ENCODE results near the gene SERGEF. TPM values are rescaled to one million over a fixed set of nuclear protein-coding genes. Genes with fewer than 3 reads are reported as not detected.

SERGEF gene
- total RNA-seq, 4 donors from 2014 or later, result 32.0 to 50.2 (median 37.6) TPM

- Histone ChIP-seq H3K4me1 (no peaks in the 10 kb centered on the region), H3K9me3 (no peaks in the 10 kb centered on the region), H3K36me3 (peaks cover 0 to 13% (median 1%) of the 10 kb centered on the region in 4 donors), H3K27me3 (no peaks in the 10 kb centered on the region), H3K27ac (replicated peaks in 1 of 4) (no peak overlapping the region), H3K4me3 (no peak overlapping the region)
- TF ChIP-seq POLR2A (IDR thresholded peaks at IDR 0.05; ENCODE audit: low read depth), result no peak
- no peak for TF ChIP-seq EP300 (IDR thresholded peaks at IDR 0.05)
- TF ChIP-seq POLR2AphosphoS5 (IDR thresholded peaks at IDR 0.05), result no peak
- TF ChIP-seq CTCF (IDR thresholded peaks at IDR 0.05), result no peak
- no peak for DNase-seq (ENCODE audit: extremely low spot score)
- WGBS, result 79% methylated on average over 4 of the region's 4 CpGs
- intact Hi-C loops (cut with DNase I), result no loop called here
Observed at GRCh38 chr11:17782603-17783337, 230.1 kb downstream of the SERGEF start.

DNA sequence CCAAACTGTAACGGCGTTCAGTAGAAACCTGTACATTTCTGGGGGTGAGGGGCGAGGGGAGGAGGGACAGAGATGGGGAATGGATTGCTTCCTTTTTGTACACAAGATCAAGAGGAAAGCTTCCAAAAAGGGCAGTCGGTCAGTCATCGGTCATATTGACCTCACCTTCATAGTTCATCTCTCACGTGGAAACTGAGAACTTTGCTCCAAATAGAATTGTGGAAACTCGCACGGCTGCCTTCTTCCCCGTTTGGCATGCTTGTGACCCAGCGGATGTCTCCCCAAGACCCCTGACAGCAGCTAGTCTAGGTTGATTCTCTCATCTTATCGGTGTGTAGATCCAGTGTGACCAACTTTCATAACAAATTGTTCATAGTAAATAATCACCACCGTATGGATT lies 230.7 kb downstream of the SERGEF start:
- Histone ChIP-seq H3K27me3 (no peaks in the 10 kb centered on the region), H3K9me3 (no peaks in the 10 kb centered on the region), H3K36me3 (peaks cover 0 to 10% (median 0%) of the 10 kb centered on the region in 4 donors), H3K4me3 (no peak overlapping the region), H3K4me1 (no peaks in the 10 kb centered on the region), H3K27ac (replicated peaks in 1 of 4) (no peak overlapping the region)
- intact Hi-C loops (cut with DNase I), result no loop called here
- no peak for DNase-seq (ENCODE audit: extremely low spot score)
- TF ChIP-seq POLR2A (IDR thresholded peaks at IDR 0.05; ENCODE audit: low read depth), result no peak
- no peak for TF ChIP-seq POLR2AphosphoS5 (IDR thresholded peaks at IDR 0.05)
- no peak for TF ChIP-seq EP300 (IDR thresholded peaks at IDR 0.05)
- TF ChIP-seq CTCF (IDR thresholded peaks at IDR 0.05), result no peak
- WGBS, result 85% methylated on average over 12 of the region's 12 CpGs

- Histone ChIP-seq H3K27me3 (no peaks in the 10 kb centered on the region), H3K27ac (replicated peaks in 1 of 4) (no peak overlapping the region), H3K36me3 (peaks cover 0 to 7% (median 0%) of the 10 kb centered on the region in 4 donors), H3K4me3 (no peak overlapping the region), H3K4me1 (no peaks in the 10 kb centered on the region), H3K9me3 (no peaks in the 10 kb centered on the region)
- 92% methylated on average over 12 of the region's 12 CpGs for WGBS
- DNase-seq (ENCODE audit: extremely low spot score), result no peak
- intact Hi-C loops (cut with DNase I), result no loop called here
- TF ChIP-seq CTCF (IDR thresholded peaks at IDR 0.05), result no peak
- TF ChIP-seq POLR2A (IDR thresholded peaks at IDR 0.05; ENCODE audit: low read depth), result no peak
- TF ChIP-seq POLR2AphosphoS5 (IDR thresholded peaks at IDR 0.05), result no peak
- TF ChIP-seq EP300 (IDR thresholded peaks at IDR 0.05), result no peak
Observed at GRCh38 chr11:17781626-17782025, 231.2 kb downstream of the SERGEF start.

DNA sequence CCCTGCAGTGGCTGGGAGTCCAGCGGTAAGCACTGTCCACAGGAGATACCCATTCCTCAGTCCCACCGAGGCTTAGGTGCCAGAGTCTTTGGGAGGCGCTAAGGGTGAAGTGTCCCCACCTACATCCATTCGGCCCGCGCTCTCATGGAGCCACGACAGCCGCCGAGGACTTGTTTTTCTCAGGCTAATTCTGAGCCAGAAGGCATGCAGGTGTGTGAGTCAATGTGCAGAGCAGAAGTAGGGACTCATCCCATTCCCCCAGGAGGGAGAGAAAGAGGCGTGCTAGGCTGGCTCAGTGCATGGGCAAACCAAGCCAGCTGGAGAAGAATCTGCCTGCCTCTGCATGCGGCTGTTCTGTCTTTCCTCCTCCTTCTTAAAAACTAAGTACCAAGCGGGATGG lies 231.6 kb downstream of the SERGEF start:
- Histone ChIP-seq H3K4me3 (no peak overlapping the region), H3K27me3 (no peaks in the 10 kb centered on the region), H3K36me3 (peaks cover 0 to 5% (median 0%) of the 10 kb centered on the region in 4 donors), H3K9me3 (no peaks in the 10 kb centered on the region), H3K27ac (replicated peaks in 1 of 4) (no peak overlapping the region), H3K4me1 (no peaks in the 10 kb centered on the region)
- TF ChIP-seq EP300 (IDR thresholded peaks at IDR 0.05), result no peak
- no peak for TF ChIP-seq POLR2AphosphoS5 (IDR thresholded peaks at IDR 0.05)
- no peak for TF ChIP-seq POLR2A (IDR thresholded peaks at IDR 0.05; ENCODE audit: low read depth)
- TF ChIP-seq CTCF (IDR thresholded peaks at IDR 0.05), result no peak
- DNase-seq (ENCODE audit: extremely low spot score), result no peak
- intact Hi-C loops (cut with DNase I), result no loop called here
- WGBS, result 86% methylated on average over 12 of the region's 12 CpGs

- no peak overlapping the region for H3K27ac ChIP-seq (replicated peaks in 1 of 4)
- H3K36me3 ChIP-seq, result no peaks in the 10 kb centered on the region
- H3K9me3 ChIP-seq, result no peaks in the 10 kb centered on the region
- no peaks in the 10 kb centered on the region for H3K4me1 ChIP-seq
- no peak overlapping the region for H3K4me3 ChIP-seq
- intact Hi-C loops (cut with DNase I), result no loop called here
- WGBS, result 95% methylated on average over 13 of the region's 15 CpGs
- DNase-seq (ENCODE audit: extremely low spot score), result no peak
- no peaks in the 10 kb centered on the region for H3K27me3 ChIP-seq
- TF ChIP-seq POLR2AphosphoS5 (IDR thresholded peaks at IDR 0.05), result no peak
- no peak for TF ChIP-seq CTCF (IDR thresholded peaks at IDR 0.05)
- TF ChIP-seq EP300 (IDR thresholded peaks at IDR 0.05), result no peak
Observed at GRCh38 chr11:17780668-17781067, 232.2 kb downstream of the SERGEF start.

Data from esophagus muscularis mucosa (tissue), 4 donors.